H1 (cell line): ENCODE results near the gene HLA-DMB. TPM values are rescaled to one million over a fixed set of nuclear protein-coding genes. Genes with fewer than 3 reads are reported as not detected.

Experiments
- CTCF ChIA-PET: fragments of 300-600 bp; sonication (Branson Sonifier 250); formaldehyde crosslinking; loops from one replicate; lab custom pipeline; 2021; ENCODE audit not compliant: partially characterized antibody; lab: Charles Lee
- POLR2A ChIA-PET: fragments of 300-600 bp; sonication (Branson Sonifier 250); formaldehyde crosslinking; loops from one replicate; lab custom pipeline; 2021; ENCODE audit warnings: inconsistent platforms; ENCODE audit not compliant: partially characterized antibody; lab: Charles Lee
- DNase-seq, 2 experiments: peaks; one replicate each; pipeline versions ENCODE4 v3.0.0 to v3.0.0-alpha.2; 2010 to 2022; ENCODE audit warnings: low spot score in 2 of 2, low read depth in 1 of 2, mixed read lengths in 1 of 2
- FAIRE-seq: peaks from 2 replicates; lab custom pipeline; 2011; peaks lifted over from hg19 to GRCh38; lab: Jason Lieb, UNC
- H2AFZ ChIP-seq: 2 replicates; pipeline ENCODE4 v1.8.1; 2012; ENCODE audit warnings: low read length, inconsistent platforms
- H2AK5ac ChIP-seq: 2 replicates; pipeline ENCODE4 v1.6.1; 2013; ENCODE audit warnings: low read depth, low read length
- H2BK120ac ChIP-seq: replicated peaks from 2 replicates; pipeline ENCODE3; 2013; ENCODE audit warnings: low read depth, low read length, inconsistent platforms
- H2BK12ac ChIP-seq: 2 replicates; pipeline ENCODE4 v1.6.1; 2013; ENCODE audit warnings: low read depth, low read length
- H2BK15ac ChIP-seq: 2 replicates; pipeline ENCODE4 v1.6.1; 2013; ENCODE audit warnings: low read length
- H2BK20ac ChIP-seq: 2 replicates; pipeline ENCODE4 v1.6.1; 2013; ENCODE audit warnings: low read length
- H2BK5ac ChIP-seq: 2 replicates; pipeline ENCODE4 v1.6.1; 2013; ENCODE audit warnings: low read depth, low read length
- H3K14ac ChIP-seq: 2 replicates; pipeline ENCODE4 v1.6.1; 2013; ENCODE audit warnings: inconsistent platforms; ENCODE audit not compliant: insufficient read length
- H3K18ac ChIP-seq: 2 replicates; pipeline ENCODE4 v1.6.1; 2013; ENCODE audit warnings: low read length; ENCODE audit errors: extremely low read depth
- H3K23ac ChIP-seq: 2 replicates; pipeline ENCODE4 v1.6.1; 2013; ENCODE audit warnings: inconsistent platforms; ENCODE audit not compliant: insufficient read length
- H3K23me2 ChIP-seq: 2 replicates; pipeline ENCODE4 v1.6.1; 2013; ENCODE audit warnings: low read depth, low read length
- H3K27ac ChIP-seq: 2 replicates; pipeline ENCODE4 v1.6.1; 2011; ENCODE audit warnings: low read depth, low read length, inconsistent platforms
- H3K27me3 ChIP-seq, 4 experiments: replicated peaks in 1 of 4; 1 replicate in 1 of 4; 2 replicates in 3 of 4; pipeline versions ENCODE4 v1.6.1 to v1.8.1; 2011 to 2013; ENCODE audit warnings: low read length in 3 of 4, mild to moderate bottlenecking in 3 of 4, inconsistent platforms in 2 of 4, mixed read lengths in 2 of 4, moderate library complexity in 1 of 4; ENCODE audit not compliant: control insufficient read depth in 3 of 4, insufficient read depth in 3 of 4; ENCODE audit errors: extremely low read depth in 1 of 4
- H3K36me3 ChIP-seq, 4 experiments: 2 replicates each; pipeline versions ENCODE4 v1.6.1 to v1.8.1; 2011 to 2013; ENCODE audit warnings: mild to moderate bottlenecking in 4 of 4, low read length in 3 of 4, moderate library complexity in 2 of 4, control low read depth in 1 of 4, inconsistent platforms in 1 of 4; ENCODE audit not compliant: insufficient read depth in 4 of 4, control insufficient read depth in 2 of 4
- H3K4ac ChIP-seq: replicated peaks from 2 replicates; pipeline ENCODE3; 2013; ENCODE audit warnings: low read length, low read depth, mixed read lengths, inconsistent platforms; ENCODE audit not compliant: insufficient read length
- H3K4me1 ChIP-seq, 4 experiments: replicated peaks in 1 of 4; 1 replicate in 1 of 4; 2 replicates in 3 of 4; pipeline versions ENCODE4 v1.6.1 to v1.8.1; 2011 to 2013; ENCODE audit warnings: low read length in 3 of 4, inconsistent platforms in 2 of 4, mixed read lengths in 1 of 4; ENCODE audit not compliant: insufficient read depth in 4 of 4, control insufficient read depth in 3 of 4
- H3K4me2 ChIP-seq, 2 experiments: 2 replicates each; pipeline versions ENCODE4 v1.6.1 to v1.8.1; 2011 to 2013; ENCODE audit warnings: low read depth in 2 of 2, low read length in 2 of 2, control low read depth in 1 of 2, inconsistent platforms in 1 of 2, mild to moderate bottlenecking in 1 of 2; ENCODE audit not compliant: insufficient read depth in 1 of 2
- H3K4me3 ChIP-seq, 4 experiments: fragments of 200-600, 300-600 bp in 1 of 4; sonication (generic), shearing (Covaris generic), sonication (Bioruptor Twin) in 1 of 4; 2 replicates each; pipeline versions ENCODE4 v1.5.1 to v1.8.1; 2011 to 2016; ENCODE audit warnings: low read length in 4 of 4, low read depth in 3 of 4, control low read depth in 2 of 4, inconsistent platforms in 2 of 4, mild to moderate bottlenecking in 2 of 4, mixed read lengths in 1 of 4, moderate library complexity in 1 of 4; ENCODE audit not compliant: insufficient read depth in 2 of 4; ENCODE audit errors: extremely low read depth in 1 of 4
- H3K56ac ChIP-seq: replicated peaks from 2 replicates; pipeline ENCODE3; 2013; ENCODE audit warnings: low read depth, mild to moderate bottlenecking, mixed read lengths, low read length, inconsistent platforms; ENCODE audit not compliant: insufficient read length
- H3K79me1 ChIP-seq: 2 replicates; pipeline ENCODE4 v1.6.1; 2013; ENCODE audit warnings: low read depth, low read length, control low read depth
- H3K79me2 ChIP-seq, 2 experiments: 2 replicates each; pipeline versions ENCODE4 v1.6.1 to v1.8.1; 2012 to 2013; ENCODE audit warnings: low read length in 2 of 2, mild to moderate bottlenecking in 2 of 2, inconsistent platforms in 1 of 2; ENCODE audit not compliant: insufficient read depth in 2 of 2, control insufficient read depth in 1 of 2
- H3K9ac ChIP-seq, 4 experiments: replicated peaks in 1 of 4; 1 replicate in 1 of 4; 2 replicates in 3 of 4; pipeline versions ENCODE4 v1.6.1 to v1.8.1; 2011 to 2013; ENCODE audit warnings: low read depth in 3 of 4, low read length in 3 of 4, control low read depth in 2 of 4, mild to moderate bottlenecking in 2 of 4, moderate library complexity in 2 of 4, inconsistent platforms in 1 of 4; ENCODE audit errors: extremely low read depth in 1 of 4
- H3K9me3 ChIP-seq, 2 experiments: 2 replicates each; pipeline versions ENCODE4 v1.6.1 to v1.8.1; 2012 to 2013; ENCODE audit warnings: mild to moderate bottlenecking in 2 of 2, moderate library complexity in 2 of 2, control low read depth in 1 of 2, inconsistent platforms in 1 of 2, low read depth in 1 of 2, low read length in 1 of 2, mixed read lengths in 1 of 2; ENCODE audit not compliant: insufficient read depth in 2 of 2
- H4K20me1 ChIP-seq, 2 experiments: replicated peaks in 1 of 2; 2 replicates each; pipeline versions ENCODE3 to v1.8.1; 2011 to 2013; ENCODE audit warnings: inconsistent platforms in 2 of 2, low read length in 2 of 2, mild to moderate bottlenecking in 1 of 2; ENCODE audit not compliant: insufficient read depth in 2 of 2, control insufficient read depth in 1 of 2
- H4K5ac ChIP-seq: 2 replicates; pipeline ENCODE4 v1.6.1; 2013; ENCODE audit warnings: low read length, low read depth, mixed read lengths, inconsistent platforms; ENCODE audit not compliant: insufficient read length
- H4K8ac ChIP-seq: 2 replicates; pipeline ENCODE4 v1.8.0; 2013; ENCODE audit warnings: mild to moderate bottlenecking, moderate library complexity, low read length, inconsistent platforms; ENCODE audit not compliant: insufficient read depth; ENCODE audit errors: extremely low read depth
- H4K91ac ChIP-seq: replicated peaks from 2 replicates; pipeline ENCODE3; 2013; ENCODE audit warnings: low read length, mixed read lengths, inconsistent platforms; ENCODE audit not compliant: insufficient read length
- ASH2L ChIP-seq: fragments of 200-600, 300-600 bp; sonication (generic); IDR thresholded peaks from one replicate; pipeline ENCODE4 v1.7.1; 2017; ENCODE audit warnings: low read length
- CHD1 ChIP-seq: IDR thresholded peaks from 2 replicates; pipeline ENCODE4 v1.6.1; 2012; ENCODE audit warnings: low read depth, low read length, improper control_type of control experiment
- FOSL1 ChIP-seq: IDR thresholded peaks from 2 replicates; pipeline ENCODE4 v1.6.1; 2011; ENCODE audit warnings: mild to moderate bottlenecking, low read depth, low read length, moderate library complexity; ENCODE audit not compliant: insufficient read depth
- HDAC2 ChIP-seq, 2 experiments: fragments of 300-600 bp in 1 of 2; sonication (generic) in 1 of 2; IDR thresholded peaks; 2 replicates each; pipeline ENCODE4 v1.6.1; 2011 to 2012; ENCODE audit warnings: low read depth in 2 of 2, low read length in 2 of 2, mild to moderate bottlenecking in 2 of 2, moderate library complexity in 2 of 2, borderline replicate concordance in 1 of 2, inconsistent platforms in 1 of 2
- KDM1A ChIP-seq: fragments of 200-600, 300-600 bp; sonication (generic); IDR thresholded peaks from 2 replicates; pipeline ENCODE4 v1.7.1; 2016; ENCODE audit warnings: mild to moderate bottlenecking, low read length, borderline replicate concordance
- NRF1 ChIP-seq: IDR thresholded peaks from 2 replicates; pipeline ENCODE4 v1.6.1; 2011; ENCODE audit warnings: mild to moderate bottlenecking, low read depth, low read length, improper control_type of control experiment
- SIX5 ChIP-seq: IDR thresholded peaks from 2 replicates; pipeline ENCODE4 v1.6.1; 2011; ENCODE audit warnings: mild to moderate bottlenecking, low read depth, low read length
- WGBS, 2 experiments: shearing (Covaris generic) in 1 of 2; methylation state at CpG; one replicate each; pipeline versions ENCODE4 v1.1.6 to v1.1.7; 2013 to 2015; ENCODE audit warnings: low lambda C conversion rate in 2 of 2, mixed read lengths in 2 of 2, inconsistent platforms in 1 of 2, low coverage in 1 of 2, missing lambda C conversion rate in 1 of 2; ENCODE audit not compliant: insufficient replicate concordance in 2 of 2, insufficient coverage in 1 of 2, insufficient read length in 1 of 2; ENCODE audit errors: extremely low coverage in 1 of 2, missing lambda C conversion rate in 1 of 2; 5-methylcytosine and 5-hydroxymethylcytosine counted together
- polyA plus RNA-seq, 7 experiments: library from polyadenylated mRNA; depleted of rRNA in 3 of 7; stranded (reverse) in 5 of 7; unstranded in 2 of 7; fragments of >200 nt in 5 of 7; fragments of 200-250 nt in 2 of 7; gene quantifications; 1 replicate in 5 of 7; 2 replicates in 1 of 7; 4 replicates in 1 of 7; pipeline versions ENCODE4 v1.2.1 to v1.2.3, GENCODE V29; 2011 to 2013; ENCODE audit warnings: missing spikeins in 2 of 7, mixed read lengths in 2 of 7
- total RNA-seq: library from RNA; stranded (reverse); fragmentation: NEBNext Ultra II Directional; extraction: Animal tissue kit (Norgen Biotek cat#: 25700); gene quantifications from 2 replicates; pipeline ENCODE4 v1.2.1, GENCODE V29; 2021

HLA-DMB gene
- total and polyA plus RNA-seq, 2 of the 8 experiments (the other 6 are each of a cell fraction or from before 2014, with no cell fraction given), result 2.7 to 4.7 TPM

- 88% methylated on average over 8 of the region's 8 CpGs; no CpG with 5 or more reads in 1 of the 2 experiments for WGBS, 2 experiments
Measured at GRCh38 chr6:32950449-32950848, 9.6 kb upstream of the HLA-DMB start.

More at GRCh38 chr6:32950449-32950848, 9.6 kb upstream of the HLA-DMB start:
- Histone ChIP-seq H3K23ac (no peak overlapping the region), H3K23me2 (0 out of 2 replicates have a peak, but pooled peaks cover 4% of the 10 kb centered on the region), H2AFZ (no peak overlapping the region), H4K91ac (no peak overlapping the region), H3K18ac (no peak overlapping the region), H2BK20ac (no peak overlapping the region), H3K56ac (no peak overlapping the region), H2BK12ac (no peak overlapping the region), H3K27ac (no peak overlapping the region), H3K4me2 (no peak overlapping the region), H2AK5ac (no peak overlapping the region), H3K4me1 (peaks cover 0 to 13% (median 3%) of the 10 kb centered on the region in 4 experiments; a peak in 5 of 7 replicates), H3K4me3 (no peak overlapping the region), H3K4ac (no peak overlapping the region), H4K5ac (no peak overlapping the region), H3K27me3 (no peaks in the 10 kb centered on the region; a peak in 1 of 7 replicates), H3K9me3 (no peaks in the 10 kb centered on the region), H2BK15ac (no peak overlapping the region), H2BK120ac (no peak overlapping the region), H4K20me1 (no peaks in the 10 kb centered on the region), H4K8ac (no peak overlapping the region), H3K79me2 (no peaks in the 10 kb centered on the region), H3K36me3 (no peaks in the 10 kb centered on the region), H2BK5ac (no peak overlapping the region), H3K9ac (no peak overlapping the region), H3K14ac (no peak overlapping the region), H3K79me1 (no peaks in the 10 kb centered on the region)
- FAIRE-seq, result no peak
- no peak for DNase-seq
- ChIA-PET POLR2A (interaction anchor here (1.3 to 33.3 kb wide), 4 partner anchors 10 to 29 kb away, joined by 3 to 1158 read pairs (median 4); partner anchors contain the start of genes BRD2 and HLA-DMB), CTCF (interaction anchor here (1.0 to 11.1 kb wide), 10 partner anchors 9 to 112 kb away, joined by 4 to 168 read pairs (median 8); partner anchors contain the start of genes BRD2, HLA-DMB and TAP2)
- TF ChIP-seq SIX5 (no peak), FOSL1 (no peak), ASH2L (no peak), KDM1A (no peak), HDAC2 (IDR thresholded peaks at IDR 0.05; ENCODE audit: borderline replicate concordance in 1 of 2, low read depth in 2 of 2, low read length in 2 of 2) (no peak), CHD1 (no peak), NRF1 (no peak)
